H9 (cell line): ENCODE results near the gene CPB1. TPM values are rescaled to one million over a fixed set of nuclear protein-coding genes. Genes with fewer than 3 reads are reported as not detected.

Experiments used
- DNase-seq: peaks from one replicate; pipeline ENCODE4 v3.0.0-alpha.2; 2017
- H2AFZ ChIP-seq: one replicate; pipeline ENCODE4 v1.6.1; 2013; ENCODE audit warnings: mild to moderate bottlenecking, low read length, control low read depth, moderate library complexity
- H2AK5ac ChIP-seq: 2 replicates; pipeline ENCODE4 v1.6.1; 2013; ENCODE audit warnings: low read length, control low read depth, mixed read lengths; ENCODE audit not compliant: insufficient read length
- H2BK120ac ChIP-seq: one replicate; pipeline ENCODE4 v1.6.1; 2013; ENCODE audit warnings: low read depth, mild to moderate bottlenecking, low read length, control low read depth, inconsistent platforms; ENCODE audit not compliant: poor library complexity, severe bottlenecking
- H2BK12ac ChIP-seq: 2 replicates; pipeline ENCODE4 v1.6.1; 2013; ENCODE audit warnings: low read length, control low read depth, mixed read lengths, low read depth; ENCODE audit not compliant: insufficient read length
- H2BK15ac ChIP-seq: 2 replicates; pipeline ENCODE4 v1.6.1; 2013; ENCODE audit warnings: low read depth, low read length, control low read depth
- H2BK20ac ChIP-seq: one replicate; pipeline ENCODE4 v1.6.1; 2013; ENCODE audit warnings: low read depth, mild to moderate bottlenecking, low read length, control low read depth, inconsistent platforms; ENCODE audit not compliant: poor library complexity, severe bottlenecking
- H2BK5ac ChIP-seq: 2 replicates; pipeline ENCODE4 v1.6.1; 2013; ENCODE audit warnings: low read length, control low read depth, mixed read lengths; ENCODE audit not compliant: insufficient read length
- H3K14ac ChIP-seq: 2 replicates; pipeline ENCODE4 v1.6.1; 2013; ENCODE audit warnings: low read length, control low read depth; ENCODE audit not compliant: insufficient read depth
- H3K18ac ChIP-seq: 2 replicates; pipeline ENCODE4 v1.6.1; 2013; ENCODE audit warnings: low read depth, mild to moderate bottlenecking, mixed read lengths, low read length, control low read depth; ENCODE audit not compliant: insufficient read length
- H3K23ac ChIP-seq: 2 replicates; pipeline ENCODE4 v1.6.1; 2013; ENCODE audit warnings: low read length, control low read depth, mixed read lengths, low read depth; ENCODE audit not compliant: insufficient read length
- H3K23me2 ChIP-seq: 2 replicates; pipeline ENCODE4 v1.6.1; 2013; ENCODE audit warnings: low read depth, mild to moderate bottlenecking, mixed read lengths, low read length, control low read depth; ENCODE audit not compliant: insufficient read length, poor library complexity, severe bottlenecking
- H3K27ac ChIP-seq: 2 replicates; pipeline ENCODE4 v1.5.1; 2013; ENCODE audit warnings: low read length, control low read depth, mixed read lengths, low read depth; ENCODE audit not compliant: insufficient read length
- H3K27me3 ChIP-seq: 2 replicates; pipeline ENCODE4 v1.6.1; 2013; ENCODE audit warnings: low read length, control low read depth, inconsistent platforms; ENCODE audit not compliant: insufficient read depth
- H3K4ac ChIP-seq: 2 replicates; pipeline ENCODE4 v1.6.1; 2013; ENCODE audit warnings: low read depth, mild to moderate bottlenecking, control low read depth, inconsistent platforms, low read length, moderate library complexity
- H3K4me1 ChIP-seq: 2 replicates; pipeline ENCODE4 v1.6.1; 2013; ENCODE audit warnings: low read length, control low read depth, inconsistent platforms; ENCODE audit not compliant: insufficient read depth
- H3K4me2 ChIP-seq: 2 replicates; pipeline ENCODE4 v1.6.1; 2013; ENCODE audit warnings: low read length, control low read depth, mixed read lengths; ENCODE audit not compliant: insufficient read length, insufficient read depth
- H3K56ac ChIP-seq: 2 replicates; pipeline ENCODE4 v1.6.1; 2013; ENCODE audit warnings: low read depth, mild to moderate bottlenecking, mixed read lengths, low read length, control low read depth; ENCODE audit not compliant: insufficient read length
- H3K79me1 ChIP-seq: 2 replicates; pipeline ENCODE4 v1.6.1; 2013; ENCODE audit warnings: low read depth, mild to moderate bottlenecking, moderate library complexity, low read length, control low read depth, inconsistent platforms; ENCODE audit not compliant: insufficient read depth, poor library complexity, severe bottlenecking
- H3K79me2 ChIP-seq: 2 replicates; pipeline ENCODE4 v1.6.1; 2013; ENCODE audit warnings: low read length, control low read depth, inconsistent platforms; ENCODE audit not compliant: insufficient read depth
- H3K9ac ChIP-seq: 2 replicates; pipeline ENCODE4 v1.6.1; 2013; ENCODE audit warnings: low read length, control low read depth, mixed read lengths; ENCODE audit not compliant: insufficient read length; ENCODE audit errors: extremely low read depth
- H3K9me3 ChIP-seq: one replicate; pipeline ENCODE4 v1.6.1; 2013; ENCODE audit warnings: low read depth, low read length, inconsistent platforms; ENCODE audit not compliant: control insufficient read depth
- H3T11ph ChIP-seq: one replicate; pipeline ENCODE4 v1.6.1; 2013; ENCODE audit warnings: mild to moderate bottlenecking, low read length, control low read depth, inconsistent platforms
- H4K20me1 ChIP-seq: one replicate; pipeline ENCODE4 v1.6.1; 2013; ENCODE audit not compliant: control insufficient read depth, insufficient read length, insufficient read depth
- H4K5ac ChIP-seq: 2 replicates; pipeline ENCODE4 v1.6.1; 2013; ENCODE audit warnings: low read depth, mild to moderate bottlenecking, mixed read lengths, low read length, control low read depth; ENCODE audit not compliant: insufficient read length
- H4K8ac ChIP-seq: replicated peaks from 2 replicates; pipeline ENCODE4 v1.6.1; 2013; ENCODE audit warnings: low read length, control low read depth, mixed read lengths, low read depth; ENCODE audit not compliant: insufficient read length
- H4K91ac ChIP-seq: 2 replicates; pipeline ENCODE4 v1.6.1; 2013; ENCODE audit warnings: low read depth, mild to moderate bottlenecking, moderate library complexity, mixed read lengths, low read length, control low read depth; ENCODE audit not compliant: insufficient read length
- H3K27ac Mint-ChIP-seq, 3 experiments: 2 replicates in 2 of 3; 3 replicates in 1 of 3; pipeline ENCODE4 v1.8.0; 2020 to 2021; ENCODE audit warnings: mixed read lengths in 3 of 3, mild to moderate bottlenecking in 1 of 3, moderate library complexity in 1 of 3
- H3K27me3 Mint-ChIP-seq: 2 replicates; pipeline ENCODE4 v1.8.0; 2021; ENCODE audit warnings: low read depth, mild to moderate bottlenecking, moderate library complexity, mixed read lengths
- H3K36me3 Mint-ChIP-seq, 3 experiments: 2 replicates in 2 of 3; 3 replicates in 1 of 3; pipeline ENCODE4 v1.8.0; 2020 to 2021; ENCODE audit warnings: low read depth in 3 of 3, mixed read lengths in 3 of 3; ENCODE audit not compliant: insufficient read depth in 1 of 3
- H3K4me1 Mint-ChIP-seq, 2 experiments: 2 replicates each; pipeline ENCODE4 v1.8.0; 2020; ENCODE audit warnings: mixed read lengths in 2 of 2
- H3K4me3 Mint-ChIP-seq, 2 experiments: 2 replicates in 1 of 2; 3 replicates in 1 of 2; pipeline ENCODE4 v1.8.0; 2020 to 2021; ENCODE audit warnings: mild to moderate bottlenecking in 2 of 2, mixed read lengths in 2 of 2, moderate library complexity in 1 of 2
- H3K9me3 Mint-ChIP-seq, 2 experiments: 2 replicates in 1 of 2; 3 replicates in 1 of 2; pipeline ENCODE4 v1.8.0; 2020; ENCODE audit warnings: mild to moderate bottlenecking in 2 of 2, mixed read lengths in 2 of 2, moderate library complexity in 1 of 2
- CTCF ChIP-seq: fragments of 200-600 bp; sonication (generic); conservative IDR thresholded peaks from 3 replicates; pipeline ENCODE4 v1.8.0; 2021; ENCODE audit warnings: antibody characterized with exemption, mild to moderate bottlenecking
- WGBS: extraction: QIAGEN DNeasy Blood & Tissue Kit; methylation state at CpG from one replicate; pipeline ENCODE4 v1.1.7; 2013; ENCODE audit warnings: missing lambda C conversion rate, low lambda C conversion rate, mixed read lengths; ENCODE audit not compliant: insufficient read length; ENCODE audit errors: extremely low coverage; 5-methylcytosine and 5-hydroxymethylcytosine counted together
- total RNA-seq: library from RNA; stranded (reverse); gene quantifications from 2 replicates; pipeline ENCODE4 v1.2.1, GENCODE V29; 2021

The CPB1 gene
- total RNA-seq, 1 experiment from 2014 or later: not detected

GRCh38 chr3:148820361-148821245 is 7.0 kb upstream of the CPB1 start:
- no peaks in the 10 kb centered on the region for H3K9me3 ChIP-seq
- peaks cover 4% of the 10 kb centered on the region; the same call in 1 of the 2 replicates for H3K4me1 ChIP-seq
- TF ChIP-seq CTCF: no peak
- no peak overlapping the region for H3K14ac ChIP-seq
- no peak overlapping the region for H4K8ac ChIP-seq
- H3K18ac ChIP-seq: no peak overlapping the region
- no peak overlapping the region for H4K5ac ChIP-seq
- no peak overlapping the region for H3K4me3 Mint-ChIP-seq
- H2AFZ ChIP-seq: no peak overlapping the region
- no peaks in the 10 kb centered on the region for H3K23me2 ChIP-seq
- no peak overlapping the region for H2BK15ac ChIP-seq
- no peak overlapping the region for H3T11ph ChIP-seq
- H2BK12ac ChIP-seq: no peak overlapping the region
- no peaks in the 10 kb centered on the region for H3K79me1 ChIP-seq
- no peak overlapping the region for H2BK20ac ChIP-seq
- H3K36me3 Mint-ChIP-seq: peaks cover 0 to 3% (median 0%) of the 10 kb centered on the region in 3 experiments; a peak in 1 of 7 replicates
- DNase-seq: peak; percentile 31
- H3K79me2 ChIP-seq: no peaks in the 10 kb centered on the region
- no peak overlapping the region for H3K27ac Mint-ChIP-seq
- H3K27me3 Mint-ChIP-seq: no peaks in the 10 kb centered on the region
- no CpG with 5 or more reads among the region's 7 CpGs for WGBS
- H2BK120ac ChIP-seq: no peak overlapping the region
- H3K4ac ChIP-seq: no peak overlapping the region
- no peak overlapping the region for H3K56ac ChIP-seq
- H4K20me1 ChIP-seq: no peaks in the 10 kb centered on the region
- H2BK5ac ChIP-seq: no peak overlapping the region
- H3K27ac ChIP-seq: no peak overlapping the region
- H4K91ac ChIP-seq: no peak overlapping the region
- H3K4me2 ChIP-seq: no peak overlapping the region
- no peak overlapping the region for H2AK5ac ChIP-seq
- H3K4me1 Mint-ChIP-seq: peaks cover 21% of the 10 kb centered on the region in 2 experiments
- H3K9me3 Mint-ChIP-seq: peaks cover 1 to 2% of the 10 kb centered on the region in 2 experiments; a peak in 1 of 5 replicates
- no peak overlapping the region for H3K9ac ChIP-seq
- no peaks in the 10 kb centered on the region for H3K27me3 ChIP-seq
- H3K23ac ChIP-seq: no peak overlapping the region
